ENCODE results near the gene PLEKHG2. TPM values are rescaled to one million over a fixed set of nuclear protein-coding genes. Genes with fewer than 3 reads are reported as not detected.

PLEKHG2 gene
- total and polyA plus RNA-seq, 9 of the 15 experiments (the other 6 are each of a cell fraction or from before 2014, with no cell fraction given): 0.98 to 45.7 (median 9.8) TPM

DNA sequence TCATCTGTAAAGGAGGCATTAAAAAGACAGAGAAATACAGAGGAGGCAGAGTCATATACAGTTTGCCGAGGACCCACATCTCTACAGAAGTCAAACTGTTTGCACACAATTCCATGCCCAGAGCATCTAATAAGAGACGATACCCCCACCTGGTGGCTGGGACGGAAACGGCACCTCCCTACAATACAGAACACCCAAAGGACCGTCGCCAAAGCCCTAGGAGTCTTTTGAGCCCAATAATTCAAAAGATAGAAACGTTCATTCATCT is 703 bp upstream of the PLEKHG2 start (continued):
- TF ChIP-seq MAFF (IDR thresholded peaks at IDR 0.05; ENCODE audit: low read length): no peak
- peak; percentile 12 to 65; a peak in 1 of 4 replicates for TF ChIP-seq KDM1A (IDR thresholded peaks at IDR 0.05)
- peak; percentile 33; the same call in 1 of the 2 replicates for TF ChIP-seq RHOXF2B (CRISPR knock-in tag; conservative IDR thresholded peaks at IDR 0.05)
- TF ChIP-seq SMC3 (conservative IDR thresholded peaks at IDR 0.05; ENCODE audit: insufficient read depth, low read depth, low read length): peak; percentile 96
- TF ChIP-seq ZEB2 (IDR thresholded peaks at IDR 0.05): 0 out of 2 replicates have a peak, but pooled peaks have one; percentile 17
- TF ChIP-seq U2AF2 (optimal IDR thresholded peaks at IDR 0.05; ENCODE audit: low read depth, low read length): no peak
- peak; percentile 89; the same call in 1 of the 2 replicates for TF ChIP-seq NBN (IDR thresholded peaks at IDR 0.05; ENCODE audit: low read depth)
- TF ChIP-seq HDAC3 (IDR thresholded peaks at IDR 0.05; ENCODE audit: borderline replicate concordance, partially characterized antibody): no peak
- TF ChIP-seq LEF1 (IDR thresholded peaks at IDR 0.05): peak; percentile 49; the same call in 1 of the 2 replicates
- TF ChIP-seq, protein P1, sequence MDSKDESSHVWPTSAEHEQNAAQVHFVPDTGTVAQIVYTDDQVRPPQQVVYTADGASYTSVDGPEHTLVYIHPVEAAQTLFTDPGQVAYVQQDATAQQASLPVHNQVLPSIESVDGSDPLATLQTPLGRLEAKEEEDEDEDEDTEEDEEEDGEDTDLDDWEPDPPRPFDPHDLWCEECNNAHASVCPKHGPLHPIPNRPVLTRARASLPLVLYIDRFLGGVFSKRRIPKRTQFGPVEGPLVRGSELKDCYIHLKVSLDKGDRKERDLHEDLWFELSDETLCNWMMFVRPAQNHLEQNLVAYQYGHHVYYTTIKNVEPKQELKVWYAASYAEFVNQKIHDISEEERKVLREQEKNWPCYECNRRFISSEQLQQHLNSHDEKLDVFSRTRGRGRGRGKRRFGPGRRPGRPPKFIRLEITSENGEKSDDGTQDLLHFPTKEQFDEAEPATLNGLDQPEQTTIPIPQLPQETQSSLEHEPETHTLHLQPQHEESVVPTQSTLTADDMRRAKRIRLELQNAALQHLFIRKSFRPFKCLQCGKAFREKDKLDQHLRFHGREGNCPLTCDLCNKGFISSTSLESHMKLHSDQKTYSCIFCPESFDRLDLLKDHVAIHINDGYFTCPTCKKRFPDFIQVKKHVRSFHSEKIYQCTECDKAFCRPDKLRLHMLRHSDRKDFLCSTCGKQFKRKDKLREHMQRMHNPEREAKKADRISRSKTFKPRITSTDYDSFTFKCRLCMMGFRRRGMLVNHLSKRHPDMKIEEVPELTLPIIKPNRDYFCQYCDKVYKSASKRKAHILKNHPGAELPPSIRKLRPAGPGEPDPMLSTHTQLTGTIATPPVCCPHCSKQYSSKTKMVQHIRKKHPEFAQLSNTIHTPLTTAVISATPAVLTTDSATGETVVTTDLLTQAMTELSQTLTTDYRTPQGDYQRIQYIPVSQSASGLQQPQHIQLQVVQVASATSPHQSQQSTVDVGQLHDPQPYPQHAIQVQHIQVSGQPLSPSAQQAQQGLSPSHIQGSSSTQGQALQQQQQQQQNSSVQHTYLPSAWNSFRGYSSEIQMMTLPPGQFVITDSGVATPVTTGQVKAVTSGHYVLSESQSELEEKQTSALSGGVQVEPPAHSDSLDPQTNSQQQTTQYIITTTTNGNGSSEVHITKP (IDR thresholded peaks at IDR 0.05; ENCODE audit: partially characterized antibody): no peak
- TF ChIP-seq, protein P2, sequence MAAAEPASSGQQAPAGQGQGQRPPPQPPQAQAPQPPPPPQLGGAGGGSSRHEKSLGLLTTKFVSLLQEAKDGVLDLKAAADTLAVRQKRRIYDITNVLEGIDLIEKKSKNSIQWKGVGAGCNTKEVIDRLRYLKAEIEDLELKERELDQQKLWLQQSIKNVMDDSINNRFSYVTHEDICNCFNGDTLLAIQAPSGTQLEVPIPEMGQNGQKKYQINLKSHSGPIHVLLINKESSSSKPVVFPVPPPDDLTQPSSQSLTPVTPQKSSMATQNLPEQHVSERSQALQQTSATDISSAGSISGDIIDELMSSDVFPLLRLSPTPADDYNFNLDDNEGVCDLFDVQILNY (CRISPR knock-in tag; IDR thresholded peaks at IDR 0.05): 0 out of 2 replicates have a peak, but pooled peaks have one; percentile 19
- TF ChIP-seq, protein P3, sequence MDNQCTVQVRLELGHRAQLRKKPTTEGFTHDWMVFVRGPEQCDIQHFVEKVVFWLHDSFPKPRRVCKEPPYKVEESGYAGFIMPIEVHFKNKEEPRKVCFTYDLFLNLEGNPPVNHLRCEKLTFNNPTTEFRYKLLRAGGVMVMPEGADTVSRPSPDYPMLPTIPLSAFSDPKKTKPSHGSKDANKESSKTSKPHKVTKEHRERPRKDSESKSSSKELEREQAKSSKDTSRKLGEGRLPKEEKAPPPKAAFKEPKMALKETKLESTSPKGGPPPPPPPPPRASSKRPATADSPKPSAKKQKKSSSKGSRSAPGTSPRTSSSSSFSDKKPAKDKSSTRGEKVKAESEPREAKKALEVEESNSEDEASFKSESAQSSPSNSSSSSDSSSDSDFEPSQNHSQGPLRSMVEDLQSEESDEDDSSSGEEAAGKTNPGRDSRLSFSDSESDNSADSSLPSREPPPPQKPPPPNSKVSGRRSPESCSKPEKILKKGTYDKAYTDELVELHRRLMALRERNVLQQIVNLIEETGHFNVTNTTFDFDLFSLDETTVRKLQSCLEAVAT (IDR thresholded peaks at IDR 0.05): 0 out of 4 replicates have a peak, but pooled peaks of 1 of the 2 experiments have one; percentile 70
- no peak for TF ChIP-seq BMI1 (IDR thresholded peaks at IDR 0.05; ENCODE audit: low read length)
